NCI-H2196 treated with DMSO at 0.1 percent for 48 hours (cell line): ENCODE results near the gene PPIH.
"Not testable (repeated sequence)": the region's sequence is repeated elsewhere in the genome, so short reads cannot be mapped to it uniquely, and the experiment has no call there.

Source experiments
- DNase-seq: peaks from one replicate; lab custom pipeline; 2025; ENCODE audit not compliant: unreplicated experiment; lab: John Stamatoyannopoulos, UW

PPIH gene

DNA sequence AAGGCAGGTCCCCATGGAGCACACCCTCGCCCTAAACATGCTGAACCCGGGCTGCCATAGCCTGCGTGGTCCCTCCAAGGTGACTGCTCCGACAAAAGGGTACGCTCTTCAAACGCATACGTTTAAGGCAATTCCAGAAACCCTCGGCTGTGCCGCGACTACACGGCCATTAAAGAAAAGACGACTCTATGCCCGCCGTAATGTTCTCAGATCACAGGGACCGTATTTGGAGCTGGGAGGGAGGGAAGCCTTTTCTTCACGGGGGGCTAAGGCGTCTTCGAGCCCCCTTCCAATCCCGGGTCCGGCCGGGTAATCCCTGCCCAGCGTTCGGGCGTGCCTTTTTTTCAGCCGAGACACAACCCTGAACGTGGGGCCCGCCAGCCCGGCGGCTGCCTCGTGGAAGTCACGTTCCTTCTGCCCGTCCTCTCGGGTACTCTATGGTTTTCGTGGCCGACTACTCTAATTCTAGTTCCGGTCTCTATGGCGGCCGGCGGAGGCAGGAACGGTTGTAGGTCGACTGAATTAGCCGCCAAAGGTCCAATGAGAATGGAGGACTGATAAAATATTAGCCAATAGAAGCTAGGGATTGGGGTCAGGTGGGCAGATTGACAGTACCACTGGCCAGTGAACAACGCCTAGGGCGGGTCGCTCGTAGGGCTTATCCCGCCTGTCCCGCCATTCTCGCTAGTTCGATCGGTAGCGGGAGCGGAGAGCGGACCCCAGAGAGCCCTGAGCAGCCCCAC, 23.7 kb downstream of the PPIH start, which contains the start of gene YBX1:
TSS of gene YBX1 (plus strand) at position 678 of the 743 bp plus-strand sequence. CDS start 148 bp downstream, outside the sequence.
- DNase-seq = peak; percentile 99

- DNase-seq = not testable (repeated sequence)
Observed at GRCh38 chr1:42682484-42682738, 24.2 kb downstream of the PPIH start.

DNA sequence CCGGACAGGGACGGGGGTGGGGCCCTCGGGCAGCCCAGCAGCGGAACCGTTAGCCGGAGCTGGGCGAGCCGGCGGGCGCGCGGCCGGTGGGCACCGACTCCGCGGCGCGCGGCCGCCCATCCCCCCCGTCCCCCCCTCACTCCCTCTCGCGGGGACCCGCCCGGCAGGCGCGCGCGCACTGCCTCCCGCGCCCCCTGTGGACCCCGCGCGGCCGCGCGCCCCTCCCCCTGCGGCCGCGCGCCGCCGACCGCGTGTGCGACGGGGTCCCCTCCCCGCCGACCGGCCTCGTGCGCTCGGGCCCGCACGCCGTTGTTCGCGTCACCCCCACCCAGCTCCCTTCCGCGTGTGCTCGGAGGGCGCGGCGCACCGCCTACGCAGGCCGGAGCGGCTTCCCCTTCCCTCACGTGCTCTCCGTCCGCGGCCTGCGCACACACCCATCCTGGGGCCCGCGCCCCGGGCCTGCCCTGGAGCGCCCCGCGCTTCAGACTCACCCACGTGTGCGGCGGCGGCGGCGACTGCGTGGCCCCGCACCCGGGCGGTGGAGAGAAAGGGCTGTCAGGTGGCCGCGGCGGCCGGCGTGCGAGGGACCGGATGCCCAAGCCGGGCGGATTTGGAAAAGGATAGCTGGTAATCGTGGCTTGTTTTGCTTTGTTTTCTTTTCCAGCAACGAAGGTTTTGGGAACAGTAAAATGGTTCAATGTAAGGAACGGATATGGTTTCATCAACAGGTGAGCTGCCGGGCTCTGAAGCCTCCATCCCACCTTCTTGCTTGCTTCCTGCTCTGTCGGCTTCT, 24.7 kb downstream of the PPIH start:
- no peak for DNase-seq

DNA sequence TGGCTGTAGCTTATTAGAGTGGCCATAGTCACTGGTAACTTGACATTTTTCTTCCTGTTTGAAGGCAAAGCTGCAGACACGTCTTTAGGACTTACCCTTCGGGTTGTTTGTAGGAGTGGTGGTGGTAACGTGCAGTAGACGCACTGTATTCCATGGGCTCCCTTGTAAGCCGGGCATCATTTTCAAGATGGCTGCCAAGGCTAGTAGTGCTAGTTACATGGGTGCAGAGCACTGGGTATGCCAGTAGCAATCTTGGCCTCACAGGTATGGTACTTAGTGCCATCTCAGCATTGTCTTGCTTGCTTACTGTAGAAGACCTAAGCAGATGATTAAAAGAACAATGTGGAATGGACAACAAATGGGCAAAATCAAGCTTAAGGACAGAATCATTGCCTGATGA, 25.9 kb downstream of the PPIH start:
- no peak for DNase-seq

- DNase-seq = no peak
Observed at GRCh38 chr1:42686418-42686817, 28.2 kb downstream of the PPIH start.

DNA sequence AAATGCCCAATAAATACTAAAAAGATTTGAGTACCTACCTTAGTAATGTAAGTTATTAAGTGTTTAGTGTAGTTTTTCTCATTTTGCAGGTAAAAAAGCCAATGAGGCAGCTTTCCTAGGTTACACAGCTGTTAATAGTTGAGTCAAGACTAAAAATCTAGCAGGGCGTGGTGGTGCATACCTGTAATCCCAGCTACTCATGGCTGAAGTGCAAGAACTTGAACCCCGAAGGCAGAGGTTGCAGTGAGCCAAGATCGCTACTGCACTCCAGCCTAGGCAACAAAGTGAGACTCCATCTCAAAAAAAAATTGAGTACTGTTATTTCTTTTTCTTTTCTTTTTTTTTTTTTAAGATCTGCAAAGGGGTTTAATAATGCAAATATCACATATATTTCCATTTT, 31.7 kb downstream of the PPIH start:
- DNase-seq = no peak

- no peak for DNase-seq
Observed at GRCh38 chr1:42690477-42691156, 32.4 kb downstream of the PPIH start.

GRCh38 chr1:42691157-42691498, 32.9 kb downstream of the PPIH start:
- no peak for DNase-seq

DNA sequence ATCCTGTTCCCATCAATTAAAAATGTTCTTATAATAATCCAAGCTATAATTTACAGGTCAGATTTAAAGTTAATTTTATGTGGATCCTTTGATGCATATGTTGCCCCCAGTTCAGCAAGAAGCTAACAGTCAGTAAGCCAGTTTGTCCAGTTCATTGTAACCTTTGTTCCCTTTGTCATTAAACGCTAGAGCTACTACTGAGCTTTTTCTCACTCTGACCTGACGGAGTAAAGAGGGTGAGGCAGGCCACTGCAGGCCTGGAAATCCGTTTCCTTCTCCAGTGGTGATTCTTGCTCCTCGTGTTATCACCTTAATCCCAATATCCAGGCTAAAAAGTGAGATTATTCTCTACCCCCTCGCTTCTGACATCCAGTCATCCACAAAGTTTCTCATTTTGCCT, 34.2 kb downstream of the PPIH start:
- no peak for DNase-seq

DNA sequence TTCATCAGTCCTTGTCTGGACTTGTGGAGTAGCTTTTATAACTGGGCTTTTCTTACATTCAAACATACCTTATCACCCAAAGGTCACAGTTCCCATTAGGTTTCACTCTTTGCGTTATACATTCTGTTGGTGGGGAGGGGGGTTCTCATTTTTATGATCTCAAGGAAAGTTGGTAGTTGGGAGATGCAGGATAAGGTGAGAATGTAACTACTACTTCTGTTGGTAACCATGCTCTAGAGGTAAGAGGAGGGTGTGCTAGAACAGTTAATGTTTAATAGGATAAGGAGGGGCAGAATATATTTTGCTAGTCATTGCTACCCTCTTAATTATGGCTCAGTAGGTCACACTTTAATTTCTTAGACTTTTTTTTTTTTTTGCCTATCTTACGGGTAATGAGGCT, 34.7 kb downstream of the PPIH start:
- DNase-seq = no peak

GRCh38 chr1:42698081-42698813, 40.0 kb downstream of the PPIH start:
- DNase-seq = no peak

DNA sequence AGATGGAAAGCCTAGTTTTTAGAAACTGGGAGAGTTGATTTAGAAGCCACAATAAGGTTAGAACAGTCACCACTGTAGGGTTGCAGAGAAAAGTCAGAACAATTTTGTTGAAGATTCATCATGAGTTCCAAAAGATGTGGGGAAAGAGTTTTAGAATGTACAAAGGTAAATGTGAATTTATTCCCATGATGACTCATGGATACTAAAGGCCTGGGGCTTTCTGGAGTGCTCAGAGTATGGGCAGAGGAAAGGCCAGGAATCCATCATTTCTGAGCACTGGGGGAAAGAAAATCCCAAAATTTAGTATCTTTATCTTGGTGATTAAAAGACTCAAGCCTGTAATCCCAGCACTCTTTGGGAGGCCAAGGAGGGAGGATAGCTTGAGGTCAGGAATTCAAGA, 41.8 kb downstream of the PPIH start:
- no peak for DNase-seq

DNA sequence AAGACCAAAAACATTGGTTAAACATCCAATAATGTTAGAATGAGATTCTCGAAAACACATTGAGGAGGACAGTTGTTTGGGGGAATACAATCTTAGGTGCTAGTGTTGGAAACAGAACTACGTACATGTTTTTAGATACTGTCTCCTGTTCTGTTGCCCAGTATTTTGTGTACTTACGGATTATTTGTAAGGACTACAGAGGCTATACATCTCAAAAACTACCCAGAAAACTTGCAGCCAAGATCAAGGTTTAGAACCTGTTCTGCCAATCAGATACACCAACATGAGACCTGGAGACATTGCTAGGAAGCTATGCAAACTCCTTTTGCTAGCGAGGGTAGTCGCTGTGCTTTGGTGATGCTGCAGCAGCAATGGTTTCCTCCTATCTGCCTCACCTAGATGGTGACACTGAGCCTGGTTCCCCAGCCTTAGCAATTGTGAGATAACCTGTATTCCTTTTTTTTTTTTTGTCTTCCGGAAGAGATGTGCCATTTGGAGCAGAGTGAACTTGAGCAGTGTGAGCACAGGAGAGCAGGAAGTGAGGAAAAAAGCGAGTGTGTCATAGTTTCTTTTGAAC, 45.8 kb downstream of the PPIH start:
- no peak for DNase-seq

DNA sequence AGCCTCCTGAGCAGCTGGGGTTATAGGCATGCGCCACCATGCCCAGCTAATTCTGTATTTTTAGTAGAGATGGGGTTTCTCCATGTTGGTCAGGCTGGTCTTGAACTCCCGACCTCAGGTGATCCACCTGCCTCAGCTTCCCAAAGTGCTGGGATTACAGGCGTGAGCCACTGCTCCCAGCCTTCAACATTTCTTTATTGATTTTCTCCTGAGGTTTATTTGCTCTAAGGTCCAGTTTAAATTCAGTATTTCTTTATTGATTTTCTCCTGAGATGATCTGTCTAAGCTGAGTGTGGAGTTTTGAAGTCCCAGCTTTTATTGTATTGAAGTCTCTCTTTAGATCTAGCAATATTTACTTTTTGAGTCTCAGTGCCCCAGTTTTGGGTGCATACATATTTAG, 54.6 kb downstream of the PPIH start:
- not testable (repeated sequence) for DNase-seq

GRCh38 chr1:42713293-42713692, 55.1 kb downstream of the PPIH start:
- DNase-seq = no peak

DNA sequence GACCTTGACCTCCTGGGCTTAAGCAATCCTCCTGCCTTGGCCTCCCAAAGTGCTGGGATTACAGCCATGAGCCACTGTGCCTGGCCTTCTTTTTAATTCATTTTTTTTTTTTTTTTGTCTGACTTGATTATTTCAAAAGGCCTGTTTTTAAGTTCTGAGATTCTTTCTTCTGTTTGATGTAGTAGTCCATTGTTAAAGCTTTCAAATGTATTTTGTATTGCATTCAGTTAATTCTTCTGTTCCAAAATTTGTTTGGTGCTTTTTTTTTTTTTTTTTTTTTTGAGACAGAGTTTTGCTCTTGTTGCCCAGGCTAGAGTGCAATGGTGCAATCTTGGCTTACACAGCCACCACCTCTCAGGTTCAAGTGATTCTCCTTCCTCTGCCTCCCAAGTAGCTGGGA, 56.2 kb downstream of the PPIH start:
- not testable (repeated sequence) for DNase-seq

DNA sequence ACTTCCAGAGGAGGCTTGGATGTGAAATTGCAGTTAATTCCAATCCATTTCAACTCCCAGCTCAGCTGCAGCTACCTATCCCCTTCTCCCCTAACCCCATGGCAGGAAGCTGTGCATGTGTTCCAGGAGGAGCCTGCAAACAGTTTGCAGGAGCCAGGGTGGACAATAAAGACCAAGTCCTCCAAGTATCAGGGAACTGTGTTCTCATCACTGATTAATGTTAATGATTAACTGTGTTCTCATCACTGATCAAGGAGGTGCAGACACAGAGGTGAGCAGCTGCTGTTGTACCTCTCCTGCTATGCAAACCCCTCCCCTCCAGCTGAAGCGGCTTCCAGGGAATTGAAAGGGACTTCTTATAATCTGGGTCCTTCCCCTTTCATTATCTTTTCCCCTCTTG, 62.6 kb downstream of the PPIH start:
- no peak for DNase-seq

DNA sequence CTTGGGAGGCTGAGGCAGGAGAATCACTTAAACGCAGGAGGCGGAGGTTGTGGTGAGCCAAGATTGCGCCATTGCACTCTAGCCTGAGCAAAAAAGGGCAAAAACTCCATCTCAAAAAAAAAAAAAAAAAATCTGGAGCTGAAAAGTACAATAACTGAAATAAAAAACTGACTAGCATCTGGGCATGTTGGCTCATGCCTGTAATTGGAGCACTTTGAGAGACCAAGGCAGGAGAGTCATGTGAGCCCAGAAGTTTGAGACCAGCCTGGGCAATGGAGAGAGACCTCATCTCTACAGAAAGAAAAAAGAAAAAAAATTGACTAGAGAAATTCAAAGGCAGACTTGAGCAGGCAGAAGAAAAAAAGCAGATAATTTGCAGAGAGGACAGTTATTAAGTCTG, 63.7 kb downstream of the PPIH start:
- DNase-seq = no peak

DNA sequence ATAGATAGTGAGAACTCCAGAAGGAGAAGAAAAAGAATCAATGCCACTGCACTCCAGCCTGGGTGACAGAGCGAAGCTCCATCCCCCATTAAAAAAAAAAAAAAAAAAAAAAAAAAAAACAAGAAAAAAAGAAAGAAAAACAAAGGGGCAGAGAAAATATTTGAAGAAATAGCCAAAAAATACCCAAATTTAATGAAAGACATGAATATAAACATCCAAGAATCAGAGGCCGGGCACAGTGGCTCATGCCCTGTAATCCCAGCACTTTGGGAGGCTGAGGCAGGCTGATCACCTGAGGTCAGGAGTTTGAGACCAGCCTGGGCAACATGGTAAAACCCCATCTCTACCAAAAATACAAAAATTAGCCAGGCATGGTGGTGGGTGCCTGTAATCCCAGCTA, 64.2 kb downstream of the PPIH start:
- not testable (repeated sequence) for DNase-seq

DNA sequence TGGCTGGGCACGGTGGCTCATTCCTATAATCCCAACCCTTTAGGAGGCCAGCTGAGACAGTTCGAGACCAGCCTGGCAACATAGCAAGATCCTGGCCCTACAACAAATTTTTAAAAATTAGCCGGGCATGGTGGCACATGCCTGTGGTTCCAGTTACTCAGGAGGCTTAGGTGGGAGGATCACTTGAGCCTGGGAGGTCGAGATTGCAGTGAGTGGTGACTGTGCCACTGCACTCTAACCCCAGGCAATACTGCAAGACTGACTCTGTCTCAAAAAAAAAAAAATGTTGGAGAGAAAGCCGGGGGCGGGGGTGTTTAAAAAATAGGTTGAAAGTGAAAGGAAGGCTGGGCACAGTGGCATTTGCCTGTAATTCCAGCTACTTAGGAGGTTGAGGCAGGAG, 65.3 kb downstream of the PPIH start:
- no peak for DNase-seq

DNA sequence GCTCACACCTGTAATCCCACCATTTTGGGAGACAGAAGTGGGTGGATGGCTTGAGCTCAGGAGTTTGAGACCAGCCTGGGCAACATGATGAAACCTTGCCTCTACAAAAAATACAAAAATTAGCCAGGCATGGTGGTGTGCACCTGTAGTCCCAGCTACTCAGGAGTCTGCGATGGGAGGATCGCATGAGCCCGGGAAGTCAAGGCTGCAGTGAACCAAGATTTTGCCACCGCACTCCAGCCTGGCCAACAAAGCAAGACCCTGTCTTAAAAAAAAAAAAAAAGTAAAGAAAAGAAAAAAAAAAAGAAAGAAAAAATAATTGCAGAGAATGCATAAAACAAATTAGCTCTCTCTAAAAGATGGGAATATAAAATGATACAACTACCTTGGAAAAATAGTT, 67.6 kb downstream of the PPIH start:
- DNase-seq = not testable (repeated sequence)
